Fibroblast of lung (primary cell): ENCODE data around the gene FBH1.

Experiments
- CTCF ChIP-seq, 2 donors: IDR thresholded peaks in 1 of 2; conservative IDR thresholded peaks in 1 of 2; 1 replicate in 1 of 2; 2 replicates in 1 of 2; pipeline ENCODE4 v1.5.1; 2011 to 2012; ENCODE audit warnings: low read length in 2 of 2, control low read depth in 1 of 2, inconsistent platforms in 1 of 2, low read depth in 1 of 2, mild to moderate bottlenecking in 1 of 2
- EZH2 ChIP-seq: IDR thresholded peaks from 2 replicates; pipeline ENCODE4 v1.5.1; 2012; ENCODE audit warnings: low read length, control low read depth, mild to moderate bottlenecking; ENCODE audit errors: missing control alignments

- TF ChIP-seq EZH2 (no peak), CTCF (conservative IDR thresholded peaks at IDR 0.05 in 1 of 2, IDR thresholded peaks at IDR 0.05 in 1 of 2; ENCODE audit: low read depth in 1 of 2, low read length in 2 of 2) (no peak)
Observed at GRCh38 chr10:5858811-5859210, 31.2 kb upstream of the FBH1 start.
